Measurements from ENCODE around the gene KCNK3. TPM values are rescaled to one million over a fixed set of nuclear protein-coding genes. Genes with fewer than 3 reads are reported as not detected.

KCNK3 gene
- total and polyA plus RNA-seq, 10 of the 15 experiments (the other 5 are each of a cell fraction or from before 2014, with no cell fraction given), result 0.13 TPM; not detected in 9

GRCh38 chr2:26644188-26644835 is 48.2 kb upstream of the KCNK3 start (continued):
- TF ChIP-seq JUNB (IDR thresholded peaks at IDR 0.05) (no peak), PKNOX1 (IDR thresholded peaks at IDR 0.05) (no peak), ZNF207 (IDR thresholded peaks at IDR 0.05; ENCODE audit: borderline replicate concordance) (no peak), FOXK2 (IDR thresholded peaks at IDR 0.05) (no peak)

GRCh38 chr2:26645762-26646161 is 46.8 kb upstream of the KCNK3 start:
- RAD21 ChIA-PET (ENCODE audit: unreplicated experiment), result no interaction called here
- peaks cover 0 to 2% of the 10 kb centered on the region in 2 experiments; a peak in 2 of 4 replicates for H3K27me3 ChIP-seq (replicated peaks in 1 of 2; ENCODE audit: control insufficient read depth in 2 of 2, insufficient read depth in 2 of 2, low read length in 1 of 2)

More at GRCh38 chr2:26645762-26646161, 46.8 kb upstream of the KCNK3 start:
- H3K9ac ChIP-seq (ENCODE audit: control insufficient read depth, insufficient read depth, low read length), result no peak overlapping the region
- intact Hi-C loops (cut with micrococcal nuclease; ENCODE audit: unreplicated experiment) (no loop called here), in situ Hi-C loops (cut with MboI) (no loop called here)
- TF ChIP-seq LARP7 (IDR thresholded peaks at IDR 0.05) (no peak), ZNF274 (IDR thresholded peaks at IDR 0.05; ENCODE audit: insufficient read depth, insufficient read length) (no peak), SUZ12 (IDR thresholded peaks at IDR 0.05; ENCODE audit: unreplicated experiment) (no peak), STAT1 (conservative IDR thresholded peaks at IDR 0.05) (no peak), SMAD5 (IDR thresholded peaks at IDR 0.05; ENCODE audit: low read depth) (no peak), POLR2A (IDR thresholded peaks at IDR 0.05; ENCODE audit: low read depth, low read length) (no peak), MLLT1 (IDR thresholded peaks at IDR 0.05) (no peak), ZNF687 (IDR thresholded peaks at IDR 0.05) (no peak), YY1 (IDR thresholded peaks at IDR 0.05; ENCODE audit: low read depth, low read length) (no peak), RCOR1 (conservative IDR thresholded peaks at IDR 0.05; ENCODE audit: low read depth, low read length) (no peak), ZZZ3 (IDR thresholded peaks at IDR 0.05; ENCODE audit: control insufficient read depth, insufficient read length, low read depth) (no peak), SMC3 (IDR thresholded peaks at IDR 0.05; ENCODE audit: borderline replicate concordance, low read length) (no peak), ZBED1 (IDR thresholded peaks at IDR 0.05; ENCODE audit: borderline replicate concordance) (no peak), ATF3 (IDR thresholded peaks at IDR 0.05; ENCODE audit: borderline replicate concordance, extremely low read depth, low read depth, low read length) (no peak), BACH1 (IDR thresholded peaks at IDR 0.05; ENCODE audit: borderline replicate concordance) (no peak), NBN (IDR thresholded peaks at IDR 0.05) (no peak)
- no peaks in the 10 kb centered on the region for H3K36me3 ChIP-seq (ENCODE audit: control insufficient read depth in 2 of 2, insufficient read depth in 2 of 2, low read length in 1 of 2)
- ChIA-PET CTCF (no interaction called here), SMC1A (ENCODE audit: uncharacterized antibody, unreplicated experiment) (no interaction called here), POLR2A (no interaction called here)
- no peaks in the 10 kb centered on the region for H4K20me1 ChIP-seq (ENCODE audit: control insufficient read depth, insufficient read depth)
- no peak overlapping the region for H2AFZ ChIP-seq (ENCODE audit: control insufficient read depth, low read depth, low read length)
- no peak overlapping the region for H3K4me3 ChIP-seq
- no peak overlapping the region for H3K4me2 ChIP-seq (ENCODE audit: control insufficient read depth, insufficient read depth)
- BruUV-seq (replicated peaks), result no TSS peak
- ATAC-seq (no peak), DNase-seq (ENCODE audit: low read depth, low spot score) (no peak), FAIRE-seq (no peak)
- 35% methylated on average over 10 of the region's 10 CpGs for WGBS (ENCODE audit: insufficient coverage, insufficient replicate concordance, low lambda C conversion rate, missing lambda C conversion rate)
- H3K4me1 ChIP-seq (ENCODE audit: control insufficient read depth, insufficient read depth, low read length), result no peaks in the 10 kb centered on the region
- no peak overlapping the region for H3K27ac ChIP-seq (ENCODE audit: control insufficient read depth, insufficient read depth)
- H3K9me3 ChIP-seq (replicated peaks; ENCODE audit: control insufficient read depth, insufficient read depth, low read length), result no peaks in the 10 kb centered on the region
- H3K79me2 ChIP-seq (ENCODE audit: control insufficient read depth, insufficient read depth, low read length), result no peaks in the 10 kb centered on the region
